HepG2 (cell line): ENCODE data around the gene NADK2. TPM values are rescaled to one million over a fixed set of nuclear protein-coding genes. Genes with fewer than 3 reads are reported as not detected.

ENCODE experiments used
- ATAC-seq: fragments of 200-7000 bp; cut with Tn5 transposase; 3 replicates; pipeline ENCODE4 v1.9.1; 2020; ENCODE audit warnings: mild to moderate bottlenecking, moderate library complexity
- BruUV-seq: library from RNA; stranded (reverse); fragments of 400-500 nt; replicated peaks from 2 replicates; lab custom pipeline; 2021; lab: Mats Ljungman, UMichigan
- CTCF ChIA-PET: fragments of 300-600 bp; formaldehyde crosslinking; extraction: SDS; loops from one replicate; lab custom pipeline; 2021; ENCODE audit warnings: low total read pairs, inconsistent platforms, low intra/inter-chr PET ratio; lab: Yijun Ruan, JAX
- POLR2A ChIA-PET: fragments of 350-600 bp; sonication (Branson Sonifier 250); formaldehyde crosslinking; loops from one replicate; lab custom pipeline; 2020; ENCODE audit warnings: antibody characterized with exemption, inconsistent platforms; lab: Yijun Ruan, JAX
- DNase-seq: peaks from one replicate; pipeline ENCODE4 v3.0.0-alpha.2; 2015; ENCODE audit warnings: low spot score
- FAIRE-seq: peaks from 3 replicates; lab custom pipeline; 2011; peaks lifted over from hg19 to GRCh38; lab: Jason Lieb, UNC
- H2AFZ ChIP-seq: one replicate; pipeline ENCODE4 v1.6.1; 2011; ENCODE audit warnings: low read length, inconsistent platforms
- H3K27ac ChIP-seq: fragments of 300-600 bp; 3 replicates; pipeline ENCODE4 v1.8.0; 2011; ENCODE audit warnings: mixed run types, mild to moderate bottlenecking, mixed read lengths, low read length, inconsistent platforms; ENCODE audit not compliant: insufficient read depth; ENCODE audit errors: extremely low read length
- H3K27me3 ChIP-seq, 2 experiments: fragments of 200-600 bp in 1 of 2; 2 replicates in 1 of 2; 3 replicates in 1 of 2; pipeline versions ENCODE4 v1.6.0 to v1.8.0; 2011; ENCODE audit warnings: low read length in 2 of 2, mild to moderate bottlenecking in 2 of 2, moderate library complexity in 2 of 2, inconsistent platforms in 1 of 2; ENCODE audit not compliant: insufficient read depth in 2 of 2, control insufficient read depth in 1 of 2
- H3K36me3 ChIP-seq, 2 experiments: fragments of 200-600 bp in 1 of 2; replicated peaks in 1 of 2; 2 replicates in 1 of 2; 3 replicates in 1 of 2; pipeline versions ENCODE4 v1.5.1 to v1.8.0; 2011; ENCODE audit warnings: low read length in 2 of 2, inconsistent platforms in 1 of 2; ENCODE audit not compliant: insufficient read depth in 2 of 2, control insufficient read depth in 1 of 2
- H3K4me1 ChIP-seq: 2 replicates; pipeline ENCODE4 v1.5.1; 2012; ENCODE audit warnings: low read length, inconsistent platforms; ENCODE audit not compliant: insufficient read depth
- H3K4me2 ChIP-seq: 2 replicates; pipeline ENCODE4 v1.6.0; 2011; ENCODE audit warnings: low read depth, low read length, inconsistent platforms
- H3K4me3 ChIP-seq, 3 experiments: fragments of 200-600 bp in 1 of 3; sonication (generic), shearing (Covaris generic) in 1 of 3; replicated peaks in 1 of 3; 2 replicates each; pipeline ENCODE4 v1.5.1; 2011 to 2016; ENCODE audit warnings: low read length in 3 of 3, inconsistent platforms in 2 of 3, low read depth in 2 of 3, mild to moderate bottlenecking in 2 of 3, control low read depth in 1 of 3, mixed read lengths in 1 of 3; ENCODE audit not compliant: insufficient read depth in 1 of 3
- H3K79me2 ChIP-seq: one replicate; pipeline ENCODE4 v1.6.1; 2011; ENCODE audit warnings: low read length, inconsistent platforms; ENCODE audit not compliant: insufficient read depth
- H3K9ac ChIP-seq: 2 replicates; pipeline ENCODE4 v1.6.0; 2011; ENCODE audit warnings: mild to moderate bottlenecking, low read depth, low read length, inconsistent platforms; ENCODE audit not compliant: insufficient read depth
- H3K9me3 ChIP-seq: 2 replicates; pipeline ENCODE4 v1.5.1; 2012; ENCODE audit warnings: mild to moderate bottlenecking, low read length
- H4K20me1 ChIP-seq: 2 replicates; pipeline ENCODE4 v1.6.0; 2011; ENCODE audit warnings: inconsistent platforms, mild to moderate bottlenecking, low read length, moderate library complexity; ENCODE audit not compliant: insufficient read depth
- CEBPG ChIP-seq: IDR thresholded peaks from 2 replicates; pipeline ENCODE4 v1.6.1; 2016
- CENPT ChIP-seq: sonication (generic); formaldehyde crosslinking; IDR thresholded peaks from 2 replicates; pipeline ENCODE4 v1.8.0; 2022; ENCODE audit warnings: low read depth, mild to moderate bottlenecking, moderate library complexity, missing genetic modification reagents
- NR2F2 ChIP-seq: IDR thresholded peaks from 2 replicates; pipeline ENCODE4 v1.6.1; 2012; ENCODE audit warnings: low read depth, inconsistent platforms, borderline replicate concordance
- PHB2 ChIP-seq: fragments of 450-650 bp; IDR thresholded peaks from 2 replicates; pipeline ENCODE4 v1.6.1; 2018; ENCODE audit not compliant: partially characterized antibody
- RARG ChIP-seq: sonication (generic); formaldehyde crosslinking; IDR thresholded peaks from 2 replicates; pipeline ENCODE4 v1.4.0; 2020; ENCODE audit warnings: low read depth, mild to moderate bottlenecking, missing genetic modification reagents
- RORA ChIP-seq: sonication (generic); formaldehyde crosslinking; IDR thresholded peaks from 2 replicates; pipeline ENCODE4 v1.5.0; 2020; ENCODE audit warnings: mild to moderate bottlenecking, missing genetic modification reagents, moderate library complexity
- SP1 ChIP-seq, 2 experiments: fragments of 450-650 bp in 1 of 2; sonication (generic) in 1 of 2; formaldehyde crosslinking in 1 of 2; IDR thresholded peaks; 2 replicates each; pipeline versions ENCODE4 v1.4.0 to v1.6.1; 2016 to 2020; ENCODE audit warnings: missing genetic modification reagents in 1 of 2
- TBP ChIP-seq: sonication (generic); formaldehyde crosslinking; IDR thresholded peaks from 2 replicates; pipeline ENCODE4 v1.5.0; 2020; ENCODE audit warnings: missing genetic modification reagents
- TRIM24 ChIP-seq: sonication (generic); formaldehyde crosslinking; IDR thresholded peaks from 2 replicates; pipeline ENCODE4 v1.8.0; 2022; ENCODE audit warnings: mild to moderate bottlenecking, missing genetic modification reagents
- ZEB1 ChIP-seq: IDR thresholded peaks from 2 replicates; pipeline ENCODE4 v1.6.1; 2012; ENCODE audit warnings: mild to moderate bottlenecking, low read depth, inconsistent platforms; ENCODE audit not compliant: insufficient replicate concordance
- ZFP1 ChIP-seq: IDR thresholded peaks from 2 replicates; pipeline ENCODE4 v1.6.1; 2016
- ZNF570 ChIP-seq: sonication (generic); formaldehyde crosslinking; IDR thresholded peaks from 2 replicates; pipeline ENCODE4 v1.4.0; 2020; ENCODE audit warnings: mild to moderate bottlenecking, missing genetic modification reagents, borderline replicate concordance
- ZNF770 ChIP-seq: sonication (generic); formaldehyde crosslinking; IDR thresholded peaks from 2 replicates; pipeline ENCODE4 v1.5.0; 2020; ENCODE audit warnings: mild to moderate bottlenecking, missing genetic modification reagents
- WGBS: methylation state at CpG from one replicate; pipeline ENCODE4 v1.1.6; 2017; ENCODE audit warnings: low lambda C conversion rate; 5-methylcytosine and 5-hydroxymethylcytosine counted together
- in situ Hi-C: cut with HindIII; loops from 2 replicates; pipeline ENCODE4 v1.10.0; 2017; ENCODE audit warnings: low pct_unique_long_range_greater_than_20kb; ENCODE audit not compliant: extremely low pct_ligation_motif_present
- intact Hi-C: fragments of 100-400 bp; cut with micrococcal nuclease; formaldehyde crosslinking; loops from one replicate; pipeline ENCODE4 v1.10.0; 2022; ENCODE audit not compliant: unreplicated experiment
- polyA plus RNA-seq, 8 experiments: library from polyadenylated mRNA; depleted of rRNA in 3 of 8; stranded (reverse) in 7 of 8; unstranded in 1 of 8; fragments of >200 nt; fragmentation: Illumina TruSeq in 4 of 8; extraction: Trizol in 4 of 8; gene quantifications; 2 replicates each; pipeline versions ENCODE4 v1.2.1 to v1.2.3, GENCODE V29; 2011 to 2016; ENCODE audit warnings: low read depth in 4 of 8, missing spikeins in 1 of 8, mixed read lengths in 1 of 8; ENCODE audit not compliant: insufficient read depth in 1 of 8
- total RNA-seq, 5 experiments: library from RNA; depleted of rRNA; stranded (reverse); fragments of >200 nt; fragmentation: Illumina TruSeq; extraction: Trizol; gene quantifications; 2 replicates each; pipeline ENCODE4 v1.2.3, GENCODE V29; 2016; ENCODE audit warnings: low read depth in 1 of 5

The NADK2 gene
- total and polyA plus RNA-seq, 2 of the 13 experiments (the other 11 are each of a cell fraction or from before 2014, with no cell fraction given): 13.9 to 71.4 TPM

- intact Hi-C loops: no loop called here
- no peaks in the 10 kb centered on the region for H3K9me3 ChIP-seq
- TF ChIP-seq RORA (no peak), ZFP1 (CRISPR knock-in tag) (no peak), ZNF570 (CRISPR knock-in tag) (no peak), PHB2 (no peak), ZNF770 (CRISPR knock-in tag) (no peak), SP1 (IDR thresholded peaks at IDR 0.05) (no peak), SP1 (CRISPR knock-in tag; IDR thresholded peaks at IDR 0.05) (no peak), RARG (CRISPR knock-in tag) (no peak), CEBPG (no peak), TRIM24 (CRISPR knock-in tag) (no peak), TBP (CRISPR knock-in tag) (no peak), NR2F2 (no peak), ZEB1 (no peak), CENPT (CRISPR knock-in tag) (no peak)
- TF ChIP-seq, all 625 proteins: peak for 0
- Histone ChIP-seq H3K4me1 (no peaks in the 10 kb centered on the region), H3K9ac (no peak overlapping the region), H3K27me3 (no peaks in the 10 kb centered on the region), H3K4me3 (no peak overlapping the region), H3K36me3 (peaks cover 9 to 53% of the 10 kb centered on the region in 2 experiments), H3K27ac (no peak overlapping the region), H4K20me1 (no peaks in the 10 kb centered on the region), H2AFZ (no peak overlapping the region), H3K79me2 (no peaks in the 10 kb centered on the region), H3K4me2 (no peak overlapping the region)
- BruUV-seq: no TSS peak
- FAIRE-seq (no peak), DNase-seq (no peak), ATAC-seq (no peak)
- 93% methylated on average over 4 of the region's 4 CpGs for WGBS
- ChIA-PET POLR2A (no interaction called here), CTCF (no interaction called here)
- in situ Hi-C loops: no loop called here
Observed at GRCh38 chr5:36200513-36200912, 41.2 kb downstream of the NADK2 start.
